ACC112 (cell line): ENCODE data around the gene CADPS.

Source experiments
- H2AFZ ChIP-seq: fragments of 200-600 bp; sonication (generic); one replicate; pipeline ENCODE4 v1.6.0; 2017; ENCODE audit warnings: antibody characterized with exemption, low read length; ENCODE audit not compliant: unreplicated experiment
- H3K27ac ChIP-seq: fragments of 200-600 bp; sonication (generic); 2 replicates; pipeline ENCODE4 v1.5.1; 2014; ENCODE audit warnings: low read depth, mild to moderate bottlenecking, antibody characterized with exemption, low read length, moderate library complexity
- H3K27me3 ChIP-seq: fragments of 200-600 bp; sonication (generic); 2 replicates; pipeline ENCODE4 v1.6.1; 2014; ENCODE audit warnings: mild to moderate bottlenecking, antibody characterized with exemption, low read length, moderate library complexity, mixed read lengths; ENCODE audit not compliant: insufficient read depth
- H3K36me3 ChIP-seq: fragments of 200-600 bp; sonication (generic); 2 replicates; pipeline ENCODE4 v1.6.1; 2016; ENCODE audit warnings: mild to moderate bottlenecking, antibody characterized with exemption, low read length, moderate library complexity, mixed read lengths; ENCODE audit not compliant: insufficient read depth
- H3K4me1 ChIP-seq: fragments of 200-600 bp; sonication (generic); one replicate; pipeline ENCODE4 v1.6.1; 2016; ENCODE audit warnings: low read length, mixed read lengths; ENCODE audit not compliant: insufficient read depth, unreplicated experiment, control insufficient read depth
- H3K4me3 ChIP-seq: fragments of 200-600 bp; sonication (generic); 2 replicates; pipeline ENCODE4 v1.5.1; 2014; ENCODE audit warnings: mild to moderate bottlenecking, low read depth, low read length
- H3K79me2 ChIP-seq: fragments of 200-600 bp; sonication (generic); one replicate; pipeline ENCODE4 v1.6.0; 2016; ENCODE audit warnings: low read length; ENCODE audit not compliant: control insufficient read depth, unreplicated experiment, insufficient read depth

CADPS gene

DNA sequence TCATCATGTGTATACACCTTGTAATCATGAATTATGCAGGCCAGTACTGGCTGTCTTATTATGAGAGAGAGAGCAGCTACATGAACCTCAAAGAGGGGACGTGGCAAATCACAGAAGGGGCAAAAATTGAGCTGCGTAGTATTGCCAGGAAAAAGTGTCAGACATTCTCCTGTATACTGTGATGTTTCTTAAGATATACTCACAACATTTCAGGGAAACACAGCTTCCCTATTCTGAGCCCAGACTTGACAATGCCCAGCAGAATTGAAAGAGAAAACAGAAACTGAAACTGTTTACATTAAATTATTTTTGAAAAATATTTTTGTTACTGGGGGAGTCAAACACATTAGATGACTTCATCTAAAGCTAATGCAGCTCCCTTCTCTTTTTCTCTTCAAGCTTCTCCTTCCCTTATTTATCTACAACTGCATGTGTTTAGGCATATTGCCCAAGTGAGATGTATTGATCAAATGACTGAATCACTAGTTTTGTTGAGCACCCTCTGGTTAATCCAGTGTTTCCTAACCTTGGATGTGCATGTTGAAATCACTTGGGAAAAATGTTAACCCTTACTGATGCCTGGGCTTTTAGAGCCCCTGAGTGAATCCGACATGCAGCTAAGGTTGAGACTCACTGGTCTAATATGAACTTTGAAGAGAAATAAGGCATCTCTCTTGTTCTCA, 39.5 kb downstream of the CADPS start:
- Histone ChIP-seq H3K27ac (no peak overlapping the region), H3K4me3 (no peak overlapping the region)

DNA sequence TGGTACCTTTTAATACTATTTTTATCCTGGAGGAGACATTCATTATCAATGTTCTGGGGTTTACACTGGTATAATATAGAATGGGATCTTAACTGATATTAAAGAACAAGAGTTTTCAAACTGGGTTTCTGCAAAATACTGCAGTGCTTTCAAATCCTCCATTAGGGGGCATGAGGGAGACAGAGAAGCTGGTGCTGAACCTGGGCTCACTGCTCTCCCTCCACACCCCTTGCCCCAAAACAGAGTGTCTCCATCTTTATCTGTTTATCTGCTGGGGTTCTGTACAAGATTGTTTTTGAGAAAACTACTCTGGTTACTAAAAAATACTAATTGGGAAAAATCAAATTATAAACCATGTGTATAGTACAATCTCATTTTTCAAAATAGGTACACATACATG, 41.7 kb downstream of the CADPS start:
- Histone ChIP-seq H3K27ac (no peak overlapping the region), H3K27me3 (no peaks in the 10 kb centered on the region), H3K36me3 (no peaks in the 10 kb centered on the region), H3K4me1 (no peaks in the 10 kb centered on the region), H3K79me2 (no peaks in the 10 kb centered on the region), H3K4me3 (no peak overlapping the region), H2AFZ (no peak overlapping the region)

More for the DNA sequence above, 39.5 kb downstream of the CADPS start:
- Histone ChIP-seq H2AFZ (no peak overlapping the region), H3K4me1 (no peaks in the 10 kb centered on the region), H3K79me2 (no peaks in the 10 kb centered on the region), H3K36me3 (no peaks in the 10 kb centered on the region), H3K27me3 (no peaks in the 10 kb centered on the region)

DNA sequence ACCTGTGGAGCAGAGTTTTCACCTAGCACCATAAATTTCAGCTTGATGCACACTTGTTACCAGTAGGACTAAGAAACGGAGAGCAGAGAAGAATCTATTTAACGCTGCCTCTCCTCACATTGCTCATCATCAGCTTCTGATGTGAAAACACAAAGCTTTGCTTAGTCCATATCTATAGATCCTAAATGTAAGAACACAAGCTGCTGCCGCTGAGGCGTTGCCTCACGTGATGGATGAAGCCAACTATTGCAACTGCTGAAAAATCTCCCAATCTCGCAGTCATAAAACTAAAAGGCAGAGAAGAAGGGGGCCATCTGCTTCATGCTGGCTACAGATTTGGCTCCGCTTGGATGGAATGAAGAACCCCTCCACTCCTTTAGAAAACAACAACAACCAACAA, 42.7 kb downstream of the CADPS start:
- H3K4me1 ChIP-seq = no peaks in the 10 kb centered on the region
- H2AFZ ChIP-seq = no peak overlapping the region
- no peaks in the 10 kb centered on the region for H3K79me2 ChIP-seq
- H3K27me3 ChIP-seq = no peaks in the 10 kb centered on the region
- H3K4me3 ChIP-seq = no peak overlapping the region
- no peaks in the 10 kb centered on the region for H3K36me3 ChIP-seq
- H3K27ac ChIP-seq = no peak overlapping the region

DNA sequence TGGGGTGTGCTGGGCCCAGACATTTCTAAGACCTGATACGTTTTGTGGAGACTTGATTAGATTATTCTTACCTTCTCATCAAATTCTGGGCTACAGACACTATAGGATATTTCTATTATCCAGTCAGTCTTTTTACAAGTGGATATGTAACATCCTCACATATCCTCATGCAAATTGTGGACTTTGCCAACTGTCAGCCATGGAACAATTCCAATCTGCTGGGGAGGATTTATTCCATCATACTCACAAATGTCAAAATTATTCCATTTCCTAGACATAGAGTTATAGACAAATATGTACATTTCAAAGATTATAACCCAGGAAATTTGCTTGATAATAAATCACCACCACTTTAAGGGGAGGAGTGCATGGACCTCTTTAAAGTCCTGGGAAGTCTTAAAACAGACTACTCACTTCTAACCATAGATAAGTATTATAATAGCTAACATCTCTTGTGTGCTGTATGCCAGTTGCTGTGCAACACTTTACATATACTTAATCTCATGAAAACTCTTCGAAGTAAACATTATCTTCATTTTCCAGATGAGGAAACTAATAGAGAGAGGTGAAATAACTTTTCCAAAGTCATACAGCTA, 44.4 kb downstream of the CADPS start:
- no peaks in the 10 kb centered on the region for H3K4me1 ChIP-seq
- no peak overlapping the region for H3K4me3 ChIP-seq
- no peak overlapping the region for H3K27ac ChIP-seq
- no peaks in the 10 kb centered on the region for H3K27me3 ChIP-seq
- H2AFZ ChIP-seq = no peak overlapping the region
- no peaks in the 10 kb centered on the region for H3K79me2 ChIP-seq
- H3K36me3 ChIP-seq = no peaks in the 10 kb centered on the region

DNA sequence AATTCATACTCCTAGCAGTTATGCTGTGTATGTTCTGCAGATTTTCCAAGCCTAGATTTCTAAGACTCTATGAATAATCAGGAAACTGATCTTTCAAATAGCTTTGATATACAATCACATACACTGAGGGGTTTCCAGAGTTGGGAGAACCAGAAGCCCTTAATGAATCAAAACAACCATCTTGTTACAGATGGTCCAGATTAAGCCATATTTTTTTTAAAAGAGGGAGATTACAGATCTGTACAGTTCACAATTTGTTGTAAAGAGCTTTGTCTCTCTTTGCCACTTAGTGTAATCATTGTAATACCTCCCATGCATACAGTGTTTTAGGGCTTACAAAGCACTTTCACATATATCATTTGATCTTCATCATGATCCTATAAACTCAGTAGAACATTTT, 47.7 kb downstream of the CADPS start:
- no peaks in the 10 kb centered on the region for H3K79me2 ChIP-seq
- no peaks in the 10 kb centered on the region for H3K4me1 ChIP-seq
- no peaks in the 10 kb centered on the region for H3K27me3 ChIP-seq
- no peak overlapping the region for H2AFZ ChIP-seq
- H3K27ac ChIP-seq = no peak overlapping the region
- H3K4me3 ChIP-seq = no peak overlapping the region
- H3K36me3 ChIP-seq = no peaks in the 10 kb centered on the region

DNA sequence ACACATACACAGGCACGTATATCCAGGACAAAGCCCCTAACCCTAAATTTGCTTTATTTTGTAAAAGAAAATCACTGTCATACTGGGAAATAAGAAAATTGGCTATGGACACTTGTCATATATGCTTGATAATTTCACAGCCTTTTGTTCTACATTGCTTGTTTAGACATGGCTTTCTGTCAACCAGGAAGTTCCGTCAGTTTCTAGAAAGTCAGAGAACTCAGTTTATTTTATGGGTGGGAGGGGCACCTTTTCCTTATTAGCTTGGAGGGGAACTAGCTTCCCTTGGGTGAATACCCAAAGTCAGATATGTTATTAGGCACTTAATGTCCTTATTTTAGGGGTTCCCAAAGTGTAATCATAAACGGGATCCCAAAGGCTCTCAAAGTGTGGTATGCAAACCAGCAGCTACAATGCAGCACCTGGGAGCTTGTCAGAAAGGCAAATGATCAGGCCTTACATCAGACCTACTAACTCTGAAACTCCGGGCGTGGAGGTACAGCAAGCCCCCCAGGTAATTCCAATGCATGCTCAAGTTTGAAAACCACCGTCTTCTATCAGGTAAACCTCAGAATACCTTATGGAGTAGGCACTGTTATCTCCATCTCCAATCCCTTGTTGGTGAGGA, 50.1 kb downstream of the CADPS start:
- no peaks in the 10 kb centered on the region for H3K36me3 ChIP-seq
- H2AFZ ChIP-seq = no peak overlapping the region
- no peaks in the 10 kb centered on the region for H3K27me3 ChIP-seq
- no peak overlapping the region for H3K27ac ChIP-seq
- no peaks in the 10 kb centered on the region for H3K79me2 ChIP-seq
- no peaks in the 10 kb centered on the region for H3K4me1 ChIP-seq
- no peak overlapping the region for H3K4me3 ChIP-seq

DNA sequence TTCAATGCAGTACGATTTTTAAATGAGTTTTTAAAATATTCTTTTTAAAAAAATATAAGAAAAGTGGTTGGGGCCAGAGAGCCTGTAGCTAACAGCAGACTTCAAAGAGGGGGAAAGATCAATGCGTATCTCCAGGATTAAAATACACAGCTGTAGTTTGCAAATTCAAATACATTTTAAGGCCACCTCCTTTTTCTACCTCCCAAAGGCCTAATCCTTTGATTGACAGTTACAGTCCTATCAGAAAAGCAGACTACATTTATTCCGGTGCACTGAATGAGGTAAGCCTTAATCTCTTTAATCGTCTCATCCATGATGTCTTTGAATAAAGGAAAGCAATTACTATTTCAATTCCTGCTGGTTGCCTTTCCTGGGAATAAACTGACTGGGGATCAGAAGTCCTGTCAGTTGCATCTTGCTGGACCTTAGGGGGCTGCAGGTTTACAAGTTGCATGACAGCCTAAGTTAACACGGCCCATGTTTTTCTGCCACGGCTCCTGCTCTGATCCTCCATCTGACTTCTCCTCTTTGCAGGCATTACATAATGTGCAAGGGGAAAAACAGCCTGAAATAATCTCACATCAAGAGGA, 51.7 kb downstream of the CADPS start:
- no peak overlapping the region for H3K4me3 ChIP-seq
- H3K4me1 ChIP-seq = no peaks in the 10 kb centered on the region
- no peaks in the 10 kb centered on the region for H3K27me3 ChIP-seq
- H3K36me3 ChIP-seq = no peaks in the 10 kb centered on the region
- no peaks in the 10 kb centered on the region for H3K79me2 ChIP-seq
- H2AFZ ChIP-seq = no peak overlapping the region
- H3K27ac ChIP-seq = no peak overlapping the region

DNA sequence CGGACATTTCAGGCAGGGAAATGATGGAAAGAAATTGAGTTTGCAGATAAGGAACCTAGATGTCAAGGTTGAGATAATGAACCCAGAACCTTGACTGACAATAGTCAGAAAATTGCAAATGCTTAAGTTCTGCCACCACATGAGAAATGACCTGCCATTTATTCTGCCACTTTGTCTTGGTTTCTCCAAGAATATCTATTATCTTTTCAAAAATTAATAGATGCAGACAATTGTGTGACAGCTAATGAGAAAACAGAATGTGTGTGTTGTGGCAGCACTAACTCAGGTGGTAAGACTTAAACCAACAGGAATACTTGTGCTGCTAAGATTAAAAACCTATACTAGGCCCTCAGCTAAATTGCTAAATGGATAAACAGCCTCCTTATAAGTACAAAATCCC, 52.3 kb downstream of the CADPS start:
- H3K79me2 ChIP-seq = no peaks in the 10 kb centered on the region
- H3K4me1 ChIP-seq = no peaks in the 10 kb centered on the region
- no peak overlapping the region for H3K4me3 ChIP-seq
- no peak overlapping the region for H3K27ac ChIP-seq
- no peak overlapping the region for H2AFZ ChIP-seq
- H3K27me3 ChIP-seq = no peaks in the 10 kb centered on the region
- H3K36me3 ChIP-seq = no peaks in the 10 kb centered on the region

DNA sequence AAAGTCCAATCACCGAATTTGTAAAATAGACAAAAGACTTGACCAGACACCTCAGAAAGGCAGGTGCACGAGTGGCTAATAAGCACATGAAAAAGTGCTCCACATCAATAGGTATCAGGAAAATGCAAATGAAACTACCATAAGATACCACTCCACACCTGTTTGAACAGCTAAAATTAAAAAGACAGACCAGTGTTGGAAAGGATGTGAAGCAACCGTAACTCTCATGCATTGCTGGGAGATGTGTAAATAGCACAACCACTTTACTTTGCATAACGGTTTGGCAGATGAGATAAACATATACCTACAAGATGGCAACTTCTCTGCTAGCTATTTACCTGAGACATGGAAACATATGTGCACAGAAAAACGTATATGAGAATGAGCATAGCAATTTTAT, 56.9 kb downstream of the CADPS start:
- no peaks in the 10 kb centered on the region for H3K27me3 ChIP-seq
- H3K4me3 ChIP-seq = no peak overlapping the region
- H3K36me3 ChIP-seq = no peaks in the 10 kb centered on the region
- no peak overlapping the region for H2AFZ ChIP-seq
- no peaks in the 10 kb centered on the region for H3K79me2 ChIP-seq
- H3K27ac ChIP-seq = no peak overlapping the region
- no peaks in the 10 kb centered on the region for H3K4me1 ChIP-seq

DNA sequence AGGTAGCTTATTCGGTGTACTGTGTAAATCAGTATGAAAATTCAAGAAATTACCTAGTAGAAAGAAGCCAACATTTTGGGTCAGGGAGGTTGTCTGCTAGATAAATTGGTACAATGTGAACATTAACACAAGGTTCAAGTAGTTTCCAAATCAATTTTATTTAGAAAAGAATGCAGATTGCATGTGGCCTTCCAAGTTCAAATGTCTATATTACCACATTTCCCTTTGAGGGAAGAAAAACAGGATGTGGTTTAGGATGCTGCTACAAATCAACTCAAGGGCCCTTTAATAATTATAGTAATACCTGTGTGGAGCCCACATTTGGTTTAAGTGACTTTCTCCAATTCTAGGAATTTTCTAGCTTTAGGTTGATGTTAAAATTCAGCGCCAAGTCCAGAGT, 57.5 kb downstream of the CADPS start:
- Histone ChIP-seq H3K27me3 (no peaks in the 10 kb centered on the region), H3K27ac (no peak overlapping the region), H3K4me1 (no peaks in the 10 kb centered on the region), H3K4me3 (no peak overlapping the region), H3K36me3 (no peaks in the 10 kb centered on the region), H2AFZ (no peak overlapping the region), H3K79me2 (no peaks in the 10 kb centered on the region)

DNA sequence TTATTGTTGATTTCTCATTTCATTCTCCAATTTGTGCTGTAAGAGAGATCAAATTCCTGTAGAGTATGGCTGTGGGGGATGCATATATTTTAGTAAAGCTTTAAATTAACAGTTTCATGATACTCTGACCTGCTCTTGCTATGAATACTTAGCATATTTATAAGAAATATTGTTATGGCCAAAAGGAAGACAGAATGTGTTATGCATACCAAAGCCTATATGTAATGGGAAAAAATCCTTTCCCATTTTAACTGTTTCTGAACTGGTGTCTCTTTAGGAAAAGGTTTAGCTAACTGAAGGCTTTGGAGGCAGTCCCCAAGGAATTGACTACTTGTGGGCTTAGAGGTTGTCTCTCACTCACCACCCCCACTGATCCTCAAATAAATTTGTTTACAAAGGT, 59.2 kb downstream of the CADPS start:
- H3K27ac ChIP-seq = no peak overlapping the region
- no peak overlapping the region for H3K4me3 ChIP-seq
- H2AFZ ChIP-seq = no peak overlapping the region
- no peaks in the 10 kb centered on the region for H3K27me3 ChIP-seq
- H3K79me2 ChIP-seq = no peaks in the 10 kb centered on the region
- no peaks in the 10 kb centered on the region for H3K4me1 ChIP-seq
- H3K36me3 ChIP-seq = no peaks in the 10 kb centered on the region
